Hematopoietic multipotent progenitor cell treated with erythropoietin and hydrocortisone succinate and interleukin-3 and kit ligand, for 6 days (in vitro differentiated cells): ENCODE measurements around the gene CSF3.

ENCODE experiments used
- DNase-seq: peaks from one replicate; pipeline ENCODE4 v3.0.0-alpha.2; 2015

CSF3 gene

GRCh38 chr17:40025991-40026815 lies 11.0 kb downstream of the CSF3 start:
- DNase-seq, result no peak

GRCh38 chr17:40026816-40027613 lies 11.8 kb downstream of the CSF3 start:
- DNase-seq, result peak; percentile 95

- no peak for DNase-seq
These were observed 12.4 kb downstream of the CSF3 start for GRCh38 chr17:40027614-40028012.

- no peak for DNase-seq
These were observed 13.4 kb downstream of the CSF3 start for GRCh38 chr17:40028595-40028994.

- no peak for DNase-seq
These were observed 16.5 kb downstream of the CSF3 start for GRCh38 chr17:40031706-40032105.

- no peak for DNase-seq
These were observed 17.4 kb downstream of the CSF3 start for GRCh38 chr17:40032322-40033320.

GRCh38 chr17:40033339-40033738 lies 18.1 kb downstream of the CSF3 start:
- DNase-seq, result no peak

GRCh38 chr17:40034426-40035161 lies 19.4 kb downstream of the CSF3 start:
- DNase-seq, result no peak

GRCh38 chr17:40035162-40035559 lies 19.9 kb downstream of the CSF3 start:
- peak; percentile 59 for DNase-seq

- peak; percentile 66 for DNase-seq
These were observed 23.8 kb downstream of the CSF3 start for GRCh38 chr17:40038882-40039513.

- DNase-seq, result no peak
These were observed 26.0 kb downstream of the CSF3 start for GRCh38 chr17:40041196-40041595.

- no peak for DNase-seq
These were observed 41.3 kb downstream of the CSF3 start for GRCh38 chr17:40056379-40057015.

- no peak for DNase-seq
These were observed 43.0 kb downstream of the CSF3 start for GRCh38 chr17:40058186-40058784.

GRCh38 chr17:40058865-40059264 lies 43.6 kb downstream of the CSF3 start:
- DNase-seq, result no peak

GRCh38 chr17:40059729-40060475 lies 44.7 kb downstream of the CSF3 start:
- DNase-seq, result no peak

GRCh38 chr17:40060887-40061608 lies 45.8 kb downstream of the CSF3 start:
- DNase-seq, result no peak

- DNase-seq, result no peak
These were observed 46.4 kb downstream of the CSF3 start for GRCh38 chr17:40061609-40062038.

- DNase-seq, result peak; percentile 83
These were observed 47.3 kb downstream of the CSF3 start, which contains the start of gene THRA for GRCh38 chr17:40062329-40063186. Gene THRA, plus strand, starts transcription at chr17:40062965. Its CDS starts 11,524 bp downstream, at chr17:40074489.
